CD4-positive, CD25-positive, alpha-beta regulatory T cell (primary cell): ENCODE measurements around the gene AGMO. TPM values are rescaled to one million over a fixed set of nuclear protein-coding genes. Genes with fewer than 3 reads are reported as not detected.

ENCODE experiments used
- ATAC-seq, 2 donors: fragments of 150-1000 bp; cut with Tn5 transposase; one replicate each; pipeline ENCODE4 v1.10.0; 2021; ENCODE audit warnings: low read depth in 2 of 2, moderate number of reproducible peaks in 2 of 2, moderate library complexity in 1 of 2
- DNase-seq, 3 donors: peaks; one replicate each; pipeline versions ENCODE4 v3.0.0 to v3.0.0-alpha.2; 2012 to 2022; ENCODE audit warnings: mixed read lengths in 1 of 3
- H3K27ac ChIP-seq: one replicate; pipeline ENCODE4 v1.7.0; 2013; ENCODE audit warnings: mild to moderate bottlenecking, low read length; ENCODE audit not compliant: insufficient read depth, poor library complexity, severe bottlenecking
- H3K27me3 ChIP-seq: one replicate; pipeline ENCODE4 v1.7.0; 2013; ENCODE audit warnings: low read length; ENCODE audit not compliant: control insufficient read depth, insufficient read depth
- H3K36me3 ChIP-seq: one replicate; pipeline ENCODE4 v1.7.0; 2013; ENCODE audit warnings: mild to moderate bottlenecking, low read length, moderate library complexity; ENCODE audit not compliant: control insufficient read depth, insufficient read depth
- H3K4me1 ChIP-seq: 2 replicates; pipeline ENCODE4 v1.7.0; 2013; ENCODE audit warnings: mild to moderate bottlenecking, low read length; ENCODE audit not compliant: insufficient read depth, control insufficient read depth, poor library complexity, severe bottlenecking
- H3K4me3 ChIP-seq: one replicate; pipeline ENCODE4 v1.7.0; 2013; ENCODE audit warnings: low read depth, mild to moderate bottlenecking, low read length, moderate library complexity
- H3K9me3 ChIP-seq, 2 experiments: 1 replicate in 1 of 2; 2 replicates in 1 of 2; pipeline ENCODE4 v1.7.0; 2013; ENCODE audit warnings: low read length in 2 of 2, mild to moderate bottlenecking in 1 of 2, moderate library complexity in 1 of 2; ENCODE audit not compliant: control insufficient read depth in 2 of 2
- H3K27ac Mint-ChIP-seq, 3 donors: one replicate each; pipeline ENCODE4 v1.8.0; 2020 to 2022; ENCODE audit warnings: mild to moderate bottlenecking in 3 of 3, mixed read lengths in 3 of 3, moderate library complexity in 2 of 3
- H3K27me3 Mint-ChIP-seq: one replicate; pipeline ENCODE4 v1.8.0; 2022; ENCODE audit warnings: mild to moderate bottlenecking, mixed read lengths
- H3K36me3 Mint-ChIP-seq: one replicate; pipeline ENCODE4 v1.8.0; 2020; ENCODE audit warnings: mixed read lengths
- H3K4me1 Mint-ChIP-seq, 4 donors: one replicate each; pipeline ENCODE4 v1.8.0; 2020 to 2022; ENCODE audit warnings: mixed read lengths in 4 of 4, mild to moderate bottlenecking in 1 of 4
- H3K4me3 Mint-ChIP-seq, 4 donors: one replicate each; pipeline ENCODE4 v1.8.0; 2020 to 2022; ENCODE audit warnings: mild to moderate bottlenecking in 4 of 4, mixed read lengths in 4 of 4, moderate library complexity in 3 of 4
- H3K9me3 Mint-ChIP-seq, 7 donors: one replicate each; pipeline ENCODE4 v1.8.0; 2020 to 2022; ENCODE audit warnings: mixed read lengths in 7 of 7, mild to moderate bottlenecking in 3 of 7, moderate library complexity in 2 of 7
- polyA plus RNA-seq, 4 donors: library from polyadenylated mRNA; unstranded; fragments of 300-500 nt; fragmentation: Illumina TruSeq; gene quantifications; one replicate each; pipeline ENCODE4 v1.2.3, GENCODE V29; 2021
- total RNA-seq: library from RNA; stranded (reverse); gene quantifications from one replicate; pipeline ENCODE4 v1.2.3, GENCODE V29; 2022

The AGMO gene
- total and polyA plus RNA-seq, 5 donors from 2014 or later = not detected

GRCh38 chr7:15358112-15358511 lies 203.7 kb downstream of the AGMO start:
- Histone ChIP-seq H3K9me3 (peaks cover 0 to 10% of the 10 kb centered on the region in 2 experiments), H3K4me1 (no peaks in the 10 kb centered on the region), H3K4me3 (no peak overlapping the region), H3K27me3 (no peaks in the 10 kb centered on the region), H3K27ac (no peak overlapping the region), H3K36me3 (no peaks in the 10 kb centered on the region)
- DNase-seq = no peak
- Mint-ChIP-seq H3K9me3 (peaks cover 0 to 15% (median 2%) of the 10 kb centered on the region in 7 donors), H3K36me3 (no peaks in the 10 kb centered on the region), H3K4me3 (no peak overlapping the region), H3K27ac (no peak overlapping the region), H3K27me3 (no peaks in the 10 kb centered on the region), H3K4me1 (no peaks in the 10 kb centered on the region)
- ATAC-seq = no peak

- no peaks in the 10 kb centered on the region for H3K36me3 Mint-ChIP-seq
- no peaks in the 10 kb centered on the region for H3K4me1 Mint-ChIP-seq
- DNase-seq = no peak
- H3K27ac ChIP-seq = no peak overlapping the region
- H3K27me3 Mint-ChIP-seq = no peaks in the 10 kb centered on the region
- H3K9me3 Mint-ChIP-seq = peaks cover 0 to 9% (median 4%) of the 10 kb centered on the region in 7 donors
- no peaks in the 10 kb centered on the region for H3K36me3 ChIP-seq
- H3K4me1 ChIP-seq = no peaks in the 10 kb centered on the region
- no peak overlapping the region for H3K4me3 ChIP-seq
- H3K4me3 Mint-ChIP-seq = no peak overlapping the region
- no peaks in the 10 kb centered on the region for H3K27me3 ChIP-seq
- no peak for ATAC-seq
- H3K9me3 ChIP-seq = no peaks in the 10 kb centered on the region
- H3K27ac Mint-ChIP-seq = no peak overlapping the region
These were observed 209.2 kb downstream of the AGMO start for GRCh38 chr7:15352421-15353206.

GRCh38 chr7:15345216-15345615 lies 216.6 kb downstream of the AGMO start:
- no peak overlapping the region for H3K4me3 Mint-ChIP-seq
- H3K27ac ChIP-seq = no peak overlapping the region
- H3K27me3 ChIP-seq = no peaks in the 10 kb centered on the region
- H3K36me3 Mint-ChIP-seq = no peaks in the 10 kb centered on the region
- no peak overlapping the region for H3K4me3 ChIP-seq
- ATAC-seq (no peak), DNase-seq (no peak)
- no peaks in the 10 kb centered on the region for H3K4me1 ChIP-seq
- no peak overlapping the region for H3K27ac Mint-ChIP-seq
- peaks cover 0 to 3% of the 10 kb centered on the region in 2 experiments for H3K9me3 ChIP-seq
- H3K9me3 Mint-ChIP-seq = peaks cover 2 to 30% (median 7%) of the 10 kb centered on the region in 7 donors
- no peaks in the 10 kb centered on the region for H3K27me3 Mint-ChIP-seq
- H3K36me3 ChIP-seq = no peaks in the 10 kb centered on the region
- no peaks in the 10 kb centered on the region for H3K4me1 Mint-ChIP-seq

- peaks cover 2 to 34% (median 6%) of the 10 kb centered on the region in 7 donors for H3K9me3 Mint-ChIP-seq
- H3K36me3 ChIP-seq = no peaks in the 10 kb centered on the region
- no peak overlapping the region for H3K4me3 Mint-ChIP-seq
- H3K27ac ChIP-seq = no peak overlapping the region
- no peaks in the 10 kb centered on the region for H3K4me1 ChIP-seq
- no peak overlapping the region for H3K27ac Mint-ChIP-seq
- H3K4me3 ChIP-seq = no peak overlapping the region
- H3K9me3 ChIP-seq = peaks cover 0 to 13% of the 10 kb centered on the region in 2 experiments
- H3K27me3 ChIP-seq = no peaks in the 10 kb centered on the region
- DNase-seq (no peak), ATAC-seq (no peak)
- H3K4me1 Mint-ChIP-seq = no peaks in the 10 kb centered on the region
- H3K27me3 Mint-ChIP-seq = no peaks in the 10 kb centered on the region
- H3K36me3 Mint-ChIP-seq = no peaks in the 10 kb centered on the region
These were observed 220.0 kb downstream of the AGMO start for GRCh38 chr7:15341817-15342216.

- ATAC-seq = no peak
- no peak overlapping the region for H3K27ac Mint-ChIP-seq
These were observed 225.7 kb downstream of the AGMO start for GRCh38 chr7:15336146-15336545.

GRCh38 chr7:15335390-15335789 lies 226.4 kb downstream of the AGMO start:
- peaks cover 0 to 18% of the 10 kb centered on the region in 2 experiments for H3K9me3 ChIP-seq
- no peak overlapping the region for H3K27ac ChIP-seq
- no peak for DNase-seq
- Mint-ChIP-seq H3K27me3 (no peaks in the 10 kb centered on the region), H3K4me1 (no peaks in the 10 kb centered on the region), H3K9me3 (peaks cover 0 to 19% (median 4%) of the 10 kb centered on the region in 7 donors), H3K4me3 (no peak overlapping the region), H3K27ac (no peak overlapping the region), H3K36me3 (no peaks in the 10 kb centered on the region)
- no peaks in the 10 kb centered on the region for H3K36me3 ChIP-seq
- no peaks in the 10 kb centered on the region for H3K27me3 ChIP-seq
- H3K4me3 ChIP-seq = no peak overlapping the region
- ATAC-seq = no peak
- no peaks in the 10 kb centered on the region for H3K4me1 ChIP-seq

More at GRCh38 chr7:15336146-15336545, 225.7 kb downstream of the AGMO start:
- Histone ChIP-seq H3K9me3 (peaks cover 0 to 20% of the 10 kb centered on the region in 2 experiments), H3K4me3 (no peak overlapping the region), H3K36me3 (no peaks in the 10 kb centered on the region), H3K27me3 (no peaks in the 10 kb centered on the region), H3K4me1 (no peaks in the 10 kb centered on the region), H3K27ac (no peak overlapping the region)
- no peak for DNase-seq
- no peak overlapping the region for H3K4me3 Mint-ChIP-seq
- no peaks in the 10 kb centered on the region for H3K36me3 Mint-ChIP-seq
- H3K4me1 Mint-ChIP-seq = no peaks in the 10 kb centered on the region
- H3K9me3 Mint-ChIP-seq = peaks cover 0 to 20% (median 4%) of the 10 kb centered on the region in 7 donors
- H3K27me3 Mint-ChIP-seq = no peaks in the 10 kb centered on the region

- no peaks in the 10 kb centered on the region for H3K4me1 Mint-ChIP-seq
These were observed 227.1 kb downstream of the AGMO start for GRCh38 chr7:15334536-15335263.

More at GRCh38 chr7:15334536-15335263, 227.1 kb downstream of the AGMO start:
- H3K4me3 ChIP-seq = no peak overlapping the region
- no peak overlapping the region for H3K27ac Mint-ChIP-seq
- no peak overlapping the region for H3K4me3 Mint-ChIP-seq
- H3K27ac ChIP-seq = no peak overlapping the region
- DNase-seq = no peak
- no peaks in the 10 kb centered on the region for H3K27me3 Mint-ChIP-seq
- peaks cover 0 to 18% (median 4%) of the 10 kb centered on the region in 7 donors for H3K9me3 Mint-ChIP-seq
- no peaks in the 10 kb centered on the region for H3K4me1 ChIP-seq
- H3K36me3 Mint-ChIP-seq = no peaks in the 10 kb centered on the region
- no peak for ATAC-seq
- no peaks in the 10 kb centered on the region for H3K27me3 ChIP-seq
- H3K9me3 ChIP-seq = peaks cover 0 to 13% of the 10 kb centered on the region in 2 experiments
- H3K36me3 ChIP-seq = no peaks in the 10 kb centered on the region
